Inferior parietal cortex (tissue), 1 donor: Measurements from ENCODE around the gene GNMT.
A peak's percentile ranks its signal among the peaks of the same experiment; 100 is the strongest.

ENCODE experiments used
- DNase-seq: peaks from one replicate; pipeline ENCODE4 v3.0.0-alpha.2; 2016; ENCODE audit errors: extremely low spot score

The GNMT gene

GRCh38 chr6:43013097-43013842, 52.7 kb downstream of the GNMT start:
- peak; percentile 21 for DNase-seq
